H9 (cell line): ENCODE measurements around the gene VAV3. TPM values are rescaled to one million over a fixed set of nuclear protein-coding genes. Genes with fewer than 3 reads are reported as not detected.

Experiments used
- DNase-seq: peaks from one replicate; pipeline ENCODE4 v3.0.0-alpha.2; 2017
- H2AFZ ChIP-seq: one replicate; pipeline ENCODE4 v1.6.1; 2013; ENCODE audit warnings: mild to moderate bottlenecking, low read length, control low read depth, moderate library complexity
- H2AK5ac ChIP-seq: 2 replicates; pipeline ENCODE4 v1.6.1; 2013; ENCODE audit warnings: low read length, control low read depth, mixed read lengths; ENCODE audit not compliant: insufficient read length
- H2BK120ac ChIP-seq: one replicate; pipeline ENCODE4 v1.6.1; 2013; ENCODE audit warnings: low read depth, mild to moderate bottlenecking, low read length, control low read depth, inconsistent platforms; ENCODE audit not compliant: poor library complexity, severe bottlenecking
- H2BK12ac ChIP-seq: 2 replicates; pipeline ENCODE4 v1.6.1; 2013; ENCODE audit warnings: low read length, control low read depth, mixed read lengths, low read depth; ENCODE audit not compliant: insufficient read length
- H2BK15ac ChIP-seq: 2 replicates; pipeline ENCODE4 v1.6.1; 2013; ENCODE audit warnings: low read depth, low read length, control low read depth
- H2BK20ac ChIP-seq: one replicate; pipeline ENCODE4 v1.6.1; 2013; ENCODE audit warnings: low read depth, mild to moderate bottlenecking, low read length, control low read depth, inconsistent platforms; ENCODE audit not compliant: poor library complexity, severe bottlenecking
- H2BK5ac ChIP-seq: 2 replicates; pipeline ENCODE4 v1.6.1; 2013; ENCODE audit warnings: low read length, control low read depth, mixed read lengths; ENCODE audit not compliant: insufficient read length
- H3K14ac ChIP-seq: 2 replicates; pipeline ENCODE4 v1.6.1; 2013; ENCODE audit warnings: low read length, control low read depth; ENCODE audit not compliant: insufficient read depth
- H3K18ac ChIP-seq: 2 replicates; pipeline ENCODE4 v1.6.1; 2013; ENCODE audit warnings: low read depth, mild to moderate bottlenecking, mixed read lengths, low read length, control low read depth; ENCODE audit not compliant: insufficient read length
- H3K23ac ChIP-seq: 2 replicates; pipeline ENCODE4 v1.6.1; 2013; ENCODE audit warnings: low read length, control low read depth, mixed read lengths, low read depth; ENCODE audit not compliant: insufficient read length
- H3K23me2 ChIP-seq: 2 replicates; pipeline ENCODE4 v1.6.1; 2013; ENCODE audit warnings: low read depth, mild to moderate bottlenecking, mixed read lengths, low read length, control low read depth; ENCODE audit not compliant: insufficient read length, poor library complexity, severe bottlenecking
- H3K27ac ChIP-seq: 2 replicates; pipeline ENCODE4 v1.5.1; 2013; ENCODE audit warnings: low read length, control low read depth, mixed read lengths, low read depth; ENCODE audit not compliant: insufficient read length
- H3K27me3 ChIP-seq: 2 replicates; pipeline ENCODE4 v1.6.1; 2013; ENCODE audit warnings: low read length, control low read depth, inconsistent platforms; ENCODE audit not compliant: insufficient read depth
- H3K4ac ChIP-seq: 2 replicates; pipeline ENCODE4 v1.6.1; 2013; ENCODE audit warnings: low read depth, mild to moderate bottlenecking, control low read depth, inconsistent platforms, low read length, moderate library complexity
- H3K4me1 ChIP-seq: 2 replicates; pipeline ENCODE4 v1.6.1; 2013; ENCODE audit warnings: low read length, control low read depth, inconsistent platforms; ENCODE audit not compliant: insufficient read depth
- H3K4me2 ChIP-seq: 2 replicates; pipeline ENCODE4 v1.6.1; 2013; ENCODE audit warnings: low read length, control low read depth, mixed read lengths; ENCODE audit not compliant: insufficient read length, insufficient read depth
- H3K56ac ChIP-seq: 2 replicates; pipeline ENCODE4 v1.6.1; 2013; ENCODE audit warnings: low read depth, mild to moderate bottlenecking, mixed read lengths, low read length, control low read depth; ENCODE audit not compliant: insufficient read length
- H3K79me1 ChIP-seq: 2 replicates; pipeline ENCODE4 v1.6.1; 2013; ENCODE audit warnings: low read depth, mild to moderate bottlenecking, moderate library complexity, low read length, control low read depth, inconsistent platforms; ENCODE audit not compliant: insufficient read depth, poor library complexity, severe bottlenecking
- H3K79me2 ChIP-seq: 2 replicates; pipeline ENCODE4 v1.6.1; 2013; ENCODE audit warnings: low read length, control low read depth, inconsistent platforms; ENCODE audit not compliant: insufficient read depth
- H3K9ac ChIP-seq: 2 replicates; pipeline ENCODE4 v1.6.1; 2013; ENCODE audit warnings: low read length, control low read depth, mixed read lengths; ENCODE audit not compliant: insufficient read length; ENCODE audit errors: extremely low read depth
- H3K9me3 ChIP-seq: one replicate; pipeline ENCODE4 v1.6.1; 2013; ENCODE audit warnings: low read depth, low read length, inconsistent platforms; ENCODE audit not compliant: control insufficient read depth
- H3T11ph ChIP-seq: one replicate; pipeline ENCODE4 v1.6.1; 2013; ENCODE audit warnings: mild to moderate bottlenecking, low read length, control low read depth, inconsistent platforms
- H4K20me1 ChIP-seq: one replicate; pipeline ENCODE4 v1.6.1; 2013; ENCODE audit not compliant: control insufficient read depth, insufficient read length, insufficient read depth
- H4K5ac ChIP-seq: 2 replicates; pipeline ENCODE4 v1.6.1; 2013; ENCODE audit warnings: low read depth, mild to moderate bottlenecking, mixed read lengths, low read length, control low read depth; ENCODE audit not compliant: insufficient read length
- H4K8ac ChIP-seq: replicated peaks from 2 replicates; pipeline ENCODE4 v1.6.1; 2013; ENCODE audit warnings: low read length, control low read depth, mixed read lengths, low read depth; ENCODE audit not compliant: insufficient read length
- H4K91ac ChIP-seq: 2 replicates; pipeline ENCODE4 v1.6.1; 2013; ENCODE audit warnings: low read depth, mild to moderate bottlenecking, moderate library complexity, mixed read lengths, low read length, control low read depth; ENCODE audit not compliant: insufficient read length
- H3K27ac Mint-ChIP-seq, 3 experiments: 2 replicates in 2 of 3; 3 replicates in 1 of 3; pipeline ENCODE4 v1.8.0; 2020 to 2021; ENCODE audit warnings: mixed read lengths in 3 of 3, mild to moderate bottlenecking in 1 of 3, moderate library complexity in 1 of 3
- H3K27me3 Mint-ChIP-seq: 2 replicates; pipeline ENCODE4 v1.8.0; 2021; ENCODE audit warnings: low read depth, mild to moderate bottlenecking, moderate library complexity, mixed read lengths
- H3K36me3 Mint-ChIP-seq, 3 experiments: 2 replicates in 2 of 3; 3 replicates in 1 of 3; pipeline ENCODE4 v1.8.0; 2020 to 2021; ENCODE audit warnings: low read depth in 3 of 3, mixed read lengths in 3 of 3; ENCODE audit not compliant: insufficient read depth in 1 of 3
- H3K4me1 Mint-ChIP-seq, 2 experiments: 2 replicates each; pipeline ENCODE4 v1.8.0; 2020; ENCODE audit warnings: mixed read lengths in 2 of 2
- H3K4me3 Mint-ChIP-seq, 2 experiments: 2 replicates in 1 of 2; 3 replicates in 1 of 2; pipeline ENCODE4 v1.8.0; 2020 to 2021; ENCODE audit warnings: mild to moderate bottlenecking in 2 of 2, mixed read lengths in 2 of 2, moderate library complexity in 1 of 2
- H3K9me3 Mint-ChIP-seq, 2 experiments: 2 replicates in 1 of 2; 3 replicates in 1 of 2; pipeline ENCODE4 v1.8.0; 2020; ENCODE audit warnings: mild to moderate bottlenecking in 2 of 2, mixed read lengths in 2 of 2, moderate library complexity in 1 of 2
- WGBS: extraction: QIAGEN DNeasy Blood & Tissue Kit; methylation state at CpG from one replicate; pipeline ENCODE4 v1.1.7; 2013; ENCODE audit warnings: missing lambda C conversion rate, low lambda C conversion rate, mixed read lengths; ENCODE audit not compliant: insufficient read length; ENCODE audit errors: extremely low coverage; 5-methylcytosine and 5-hydroxymethylcytosine counted together
- total RNA-seq: library from RNA; stranded (reverse); gene quantifications from 2 replicates; pipeline ENCODE4 v1.2.1, GENCODE V29; 2021
- TF ChIP-seq, protein P1 (sequence below): fragments of 200-600 bp; sonication (generic); conservative IDR thresholded peaks from 3 replicates; pipeline ENCODE4 v1.8.0; 2021; ENCODE audit warnings: antibody characterized with exemption, mild to moderate bottlenecking

Gene VAV3
- total RNA-seq, 1 experiment from 2014 or later = 5.1 TPM

DNA sequence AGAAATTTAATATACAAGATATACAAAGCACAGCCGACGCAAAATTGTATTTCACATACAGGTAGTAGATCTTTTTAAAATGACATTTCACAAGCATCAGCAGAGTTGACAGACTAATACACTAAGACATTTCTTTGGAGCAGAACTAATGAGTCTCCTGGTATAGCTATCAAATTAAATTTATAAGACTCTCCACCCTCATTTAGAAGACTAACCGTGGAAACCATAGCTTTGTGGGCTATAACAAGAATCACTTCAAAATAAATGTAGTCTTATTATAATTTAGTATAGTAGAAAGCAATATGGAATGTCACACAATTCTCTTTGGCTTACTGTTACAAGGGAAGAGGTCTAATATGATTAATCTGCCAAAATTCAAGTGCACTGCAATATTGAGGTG, 204.9 kb downstream of the VAV3 start:
- Mint-ChIP-seq H3K9me3 (no peaks in the 10 kb centered on the region), H3K27me3 (no peaks in the 10 kb centered on the region), H3K4me1 (peaks cover 22 to 29% of the 10 kb centered on the region in 2 experiments), H3K4me3 (no peak overlapping the region), H3K27ac (no peak overlapping the region), H3K36me3 (peaks cover 0 to 1% (median 0%) of the 10 kb centered on the region in 3 experiments; a peak in 3 of 7 replicates)
- Histone ChIP-seq H3K9ac (no peak overlapping the region), H2AK5ac (no peak overlapping the region), H3K4me1 (no peaks in the 10 kb centered on the region; the same call in 1 of the 2 replicates), H3K9me3 (no peaks in the 10 kb centered on the region), H2BK5ac (no peak overlapping the region), H4K91ac (no peak overlapping the region), H3K4me2 (no peak overlapping the region), H2BK20ac (no peak overlapping the region), H3K27me3 (no peaks in the 10 kb centered on the region), H2AFZ (no peak overlapping the region), H4K8ac (no peak overlapping the region), H3K79me1 (no peaks in the 10 kb centered on the region), H2BK12ac (no peak overlapping the region), H2BK120ac (no peak overlapping the region), H3K23ac (no peak overlapping the region), H3K4ac (no peak overlapping the region), H3K79me2 (no peaks in the 10 kb centered on the region), H2BK15ac (no peak overlapping the region), H4K20me1 (no peaks in the 10 kb centered on the region), H3K56ac (no peak overlapping the region), H4K5ac (no peak overlapping the region), H3K14ac (no peak overlapping the region), H3K27ac (no peak overlapping the region), H3K18ac (no peak overlapping the region), H3T11ph (no peak overlapping the region), H3K23me2 (no peaks in the 10 kb centered on the region)
- DNase-seq = no peak
- no CpG with 5 or more reads among the region's 3 CpGs for WGBS
- TF ChIP-seq, protein P1, sequence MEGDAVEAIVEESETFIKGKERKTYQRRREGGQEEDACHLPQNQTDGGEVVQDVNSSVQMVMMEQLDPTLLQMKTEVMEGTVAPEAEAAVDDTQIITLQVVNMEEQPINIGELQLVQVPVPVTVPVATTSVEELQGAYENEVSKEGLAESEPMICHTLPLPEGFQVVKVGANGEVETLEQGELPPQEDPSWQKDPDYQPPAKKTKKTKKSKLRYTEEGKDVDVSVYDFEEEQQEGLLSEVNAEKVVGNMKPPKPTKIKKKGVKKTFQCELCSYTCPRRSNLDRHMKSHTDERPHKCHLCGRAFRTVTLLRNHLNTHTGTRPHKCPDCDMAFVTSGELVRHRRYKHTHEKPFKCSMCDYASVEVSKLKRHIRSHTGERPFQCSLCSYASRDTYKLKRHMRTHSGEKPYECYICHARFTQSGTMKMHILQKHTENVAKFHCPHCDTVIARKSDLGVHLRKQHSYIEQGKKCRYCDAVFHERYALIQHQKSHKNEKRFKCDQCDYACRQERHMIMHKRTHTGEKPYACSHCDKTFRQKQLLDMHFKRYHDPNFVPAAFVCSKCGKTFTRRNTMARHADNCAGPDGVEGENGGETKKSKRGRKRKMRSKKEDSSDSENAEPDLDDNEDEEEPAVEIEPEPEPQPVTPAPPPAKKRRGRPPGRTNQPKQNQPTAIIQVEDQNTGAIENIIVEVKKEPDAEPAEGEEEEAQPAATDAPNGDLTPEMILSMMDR = no peak
